Measurements from ENCODE around the gene OPCML. TPM values are rescaled to one million over a fixed set of nuclear protein-coding genes. Genes with fewer than 3 reads are reported as not detected.

Gene OPCML
- total and polyA plus RNA-seq, 4 donors = under 0.01 to 0.01 TPM; not detected in 2

DNA sequence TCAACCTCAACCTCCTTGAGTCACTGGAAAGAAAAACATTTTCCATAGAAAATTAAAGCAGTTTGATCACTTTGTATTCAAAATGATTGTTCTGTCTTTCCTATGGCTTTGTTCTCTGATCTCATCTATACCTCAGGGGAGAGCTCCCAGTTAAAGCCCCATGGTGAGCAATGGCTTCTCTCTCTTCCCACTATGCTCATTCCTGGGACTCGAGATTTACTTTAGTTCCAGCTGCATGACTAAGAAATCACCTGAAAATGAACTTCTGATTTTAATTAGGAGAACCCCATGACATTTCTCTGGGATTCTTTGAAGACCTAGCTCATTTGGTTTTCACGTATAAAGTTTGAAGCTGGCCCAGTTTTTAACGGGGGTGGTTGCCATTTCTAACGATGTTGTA is 921.5 kb downstream of the OPCML start (continued):
- no peak for TF ChIP-seq FOXA1 (IDR thresholded peaks at IDR 0.05)

- Histone ChIP-seq H3K27ac (ENCODE audit: low read depth in 1 of 2, low read length in 2 of 2) (no peak overlapping the region), H3K9ac (ENCODE audit: low read depth in 1 of 2, low read length in 2 of 2) (no peak overlapping the region), H3K4me1 (ENCODE audit: control insufficient read depth in 4 of 4, insufficient read depth in 4 of 4, low read length in 3 of 4) (no peaks in the 10 kb centered on the region), H3K27me3 (ENCODE audit: control insufficient read depth in 4 of 4, insufficient read depth in 4 of 4, low read length in 3 of 4) (no peaks in the 10 kb centered on the region), H3K36me3 (ENCODE audit: control insufficient read depth in 4 of 4, insufficient read depth in 3 of 4, low read depth in 1 of 4, low read length in 3 of 4) (no peaks in the 10 kb centered on the region), H3K9me3 (ENCODE audit: control insufficient read depth in 4 of 4, low read length in 3 of 4) (no peaks in the 10 kb centered on the region), H3K4me3 (ENCODE audit: low read depth in 1 of 3, low read length in 3 of 3) (no peak overlapping the region)
- DNase-seq (ENCODE audit: low spot score) = no peak
- no peak for TF ChIP-seq GABPA (IDR thresholded peaks at IDR 0.05 in 1 of 2, conservative IDR thresholded peaks at IDR 0.05 in 1 of 2)
- TF ChIP-seq NR2F2 (IDR thresholded peaks at IDR 0.05) = no peak
- no peak for TF ChIP-seq YY1 (IDR thresholded peaks at IDR 0.05)
- TF ChIP-seq SP1 (IDR thresholded peaks at IDR 0.05) = no peak
- no peak for TF ChIP-seq RAD21 (IDR thresholded peaks at IDR 0.05)
- no peak for TF ChIP-seq JUND (IDR thresholded peaks at IDR 0.05)
- TF ChIP-seq, protein P1, sequence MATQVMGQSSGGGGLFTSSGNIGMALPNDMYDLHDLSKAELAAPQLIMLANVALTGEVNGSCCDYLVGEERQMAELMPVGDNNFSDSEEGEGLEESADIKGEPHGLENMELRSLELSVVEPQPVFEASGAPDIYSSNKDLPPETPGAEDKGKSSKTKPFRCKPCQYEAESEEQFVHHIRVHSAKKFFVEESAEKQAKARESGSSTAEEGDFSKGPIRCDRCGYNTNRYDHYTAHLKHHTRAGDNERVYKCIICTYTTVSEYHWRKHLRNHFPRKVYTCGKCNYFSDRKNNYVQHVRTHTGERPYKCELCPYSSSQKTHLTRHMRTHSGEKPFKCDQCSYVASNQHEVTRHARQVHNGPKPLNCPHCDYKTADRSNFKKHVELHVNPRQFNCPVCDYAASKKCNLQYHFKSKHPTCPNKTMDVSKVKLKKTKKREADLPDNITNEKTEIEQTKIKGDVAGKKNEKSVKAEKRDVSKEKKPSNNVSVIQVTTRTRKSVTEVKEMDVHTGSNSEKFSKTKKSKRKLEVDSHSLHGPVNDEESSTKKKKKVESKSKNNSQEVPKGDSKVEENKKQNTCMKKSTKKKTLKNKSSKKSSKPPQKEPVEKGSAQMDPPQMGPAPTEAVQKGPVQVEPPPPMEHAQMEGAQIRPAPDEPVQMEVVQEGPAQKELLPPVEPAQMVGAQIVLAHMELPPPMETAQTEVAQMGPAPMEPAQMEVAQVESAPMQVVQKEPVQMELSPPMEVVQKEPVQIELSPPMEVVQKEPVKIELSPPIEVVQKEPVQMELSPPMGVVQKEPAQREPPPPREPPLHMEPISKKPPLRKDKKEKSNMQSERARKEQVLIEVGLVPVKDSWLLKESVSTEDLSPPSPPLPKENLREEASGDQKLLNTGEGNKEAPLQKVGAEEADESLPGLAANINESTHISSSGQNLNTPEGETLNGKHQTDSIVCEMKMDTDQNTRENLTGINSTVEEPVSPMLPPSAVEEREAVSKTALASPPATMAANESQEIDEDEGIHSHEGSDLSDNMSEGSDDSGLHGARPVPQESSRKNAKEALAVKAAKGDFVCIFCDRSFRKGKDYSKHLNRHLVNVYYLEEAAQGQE (IDR thresholded peaks at IDR 0.05) = no peak
- TF ChIP-seq, protein P2, sequence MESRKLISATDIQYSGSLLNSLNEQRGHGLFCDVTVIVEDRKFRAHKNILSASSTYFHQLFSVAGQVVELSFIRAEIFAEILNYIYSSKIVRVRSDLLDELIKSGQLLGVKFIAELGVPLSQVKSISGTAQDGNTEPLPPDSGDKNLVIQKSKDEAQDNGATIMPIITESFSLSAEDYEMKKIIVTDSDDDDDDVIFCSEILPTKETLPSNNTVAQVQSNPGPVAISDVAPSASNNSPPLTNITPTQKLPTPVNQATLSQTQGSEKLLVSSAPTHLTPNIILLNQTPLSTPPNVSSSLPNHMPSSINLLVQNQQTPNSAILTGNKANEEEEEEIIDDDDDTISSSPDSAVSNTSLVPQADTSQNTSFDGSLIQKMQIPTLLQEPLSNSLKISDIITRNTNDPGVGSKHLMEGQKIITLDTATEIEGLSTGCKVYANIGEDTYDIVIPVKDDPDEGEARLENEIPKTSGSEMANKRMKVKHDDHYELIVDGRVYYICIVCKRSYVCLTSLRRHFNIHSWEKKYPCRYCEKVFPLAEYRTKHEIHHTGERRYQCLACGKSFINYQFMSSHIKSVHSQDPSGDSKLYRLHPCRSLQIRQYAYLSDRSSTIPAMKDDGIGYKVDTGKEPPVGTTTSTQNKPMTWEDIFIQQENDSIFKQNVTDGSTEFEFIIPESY (IDR thresholded peaks at IDR 0.05) = no peak
- no peak for TF ChIP-seq HNF4G (IDR thresholded peaks at IDR 0.05)
- TF ChIP-seq TAF1 (conservative IDR thresholded peaks at IDR 0.05) = no peak
- no peak for TF ChIP-seq RXRA (IDR thresholded peaks at IDR 0.05)
- TF ChIP-seq FOXA1 (IDR thresholded peaks at IDR 0.05) = no peak
- TF ChIP-seq, protein P3, sequence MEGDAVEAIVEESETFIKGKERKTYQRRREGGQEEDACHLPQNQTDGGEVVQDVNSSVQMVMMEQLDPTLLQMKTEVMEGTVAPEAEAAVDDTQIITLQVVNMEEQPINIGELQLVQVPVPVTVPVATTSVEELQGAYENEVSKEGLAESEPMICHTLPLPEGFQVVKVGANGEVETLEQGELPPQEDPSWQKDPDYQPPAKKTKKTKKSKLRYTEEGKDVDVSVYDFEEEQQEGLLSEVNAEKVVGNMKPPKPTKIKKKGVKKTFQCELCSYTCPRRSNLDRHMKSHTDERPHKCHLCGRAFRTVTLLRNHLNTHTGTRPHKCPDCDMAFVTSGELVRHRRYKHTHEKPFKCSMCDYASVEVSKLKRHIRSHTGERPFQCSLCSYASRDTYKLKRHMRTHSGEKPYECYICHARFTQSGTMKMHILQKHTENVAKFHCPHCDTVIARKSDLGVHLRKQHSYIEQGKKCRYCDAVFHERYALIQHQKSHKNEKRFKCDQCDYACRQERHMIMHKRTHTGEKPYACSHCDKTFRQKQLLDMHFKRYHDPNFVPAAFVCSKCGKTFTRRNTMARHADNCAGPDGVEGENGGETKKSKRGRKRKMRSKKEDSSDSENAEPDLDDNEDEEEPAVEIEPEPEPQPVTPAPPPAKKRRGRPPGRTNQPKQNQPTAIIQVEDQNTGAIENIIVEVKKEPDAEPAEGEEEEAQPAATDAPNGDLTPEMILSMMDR (IDR thresholded peaks at IDR 0.05; ENCODE audit: low read depth, low read length, missing input control) = no peak
- TF ChIP-seq MAX (IDR thresholded peaks at IDR 0.05) = no peak
- no peak for TF ChIP-seq HNF4A (conservative IDR thresholded peaks at IDR 0.05)
- TF ChIP-seq FOXA2 (IDR thresholded peaks at IDR 0.05) = no peak
- no peak for TF ChIP-seq EGR1 (IDR thresholded peaks at IDR 0.05; ENCODE audit: low read depth in 2 of 2)
- 87% methylated on average over 8 of the region's 8 CpGs for WGBS
Measured at GRCh38 chr11:132610216-132610615, 922.1 kb downstream of the OPCML start.
